Thoracic aorta (tissue), 2 donors: ENCODE measurements around the gene RASGRP3. TPM values are rescaled to one million over a fixed set of nuclear protein-coding genes. Genes with fewer than 3 reads are reported as not detected.

ENCODE experiments used
- ATAC-seq: fragments of 150-250 bp; one replicate; pipeline ENCODE4 v1.8.0; 2017; ENCODE audit warnings: low read depth; ENCODE audit not compliant: insufficient number of reproducible peaks, low FRiP score
- DNase-seq: peaks from one replicate; pipeline ENCODE4 v3.0.0-alpha.2; 2020; ENCODE audit warnings: low spot score
- H3K27ac ChIP-seq, 2 donors: fragments of 200-600 bp; sonication (generic); 1 replicate in 1 of 2; 2 replicates in 1 of 2; pipeline ENCODE4 v1.5.1; 2016; ENCODE audit warnings: mild to moderate bottlenecking in 2 of 2, moderate library complexity in 2 of 2
- H3K27me3 ChIP-seq: fragments of 200-600 bp; sonication (generic); replicated peaks from 2 replicates; pipeline ENCODE4 v1.6.0; 2016; ENCODE audit warnings: mild to moderate bottlenecking; ENCODE audit not compliant: insufficient read depth
- H3K36me3 ChIP-seq: fragments of 200-600 bp; sonication (generic); one replicate; pipeline ENCODE4 v1.5.1; 2016
- H3K4me1 ChIP-seq, 2 donors: fragments of 200-600 bp; sonication (generic); 1 replicate in 1 of 2; 2 replicates in 1 of 2; pipeline versions ENCODE4 v1.5.1 to v1.6.0; 2016; ENCODE audit warnings: low read depth in 2 of 2, mild to moderate bottlenecking in 1 of 2; ENCODE audit not compliant: control insufficient read depth in 1 of 2
- H3K4me3 ChIP-seq: fragments of 200-600 bp; sonication (generic); 2 replicates; pipeline ENCODE4 v1.5.1; 2016; ENCODE audit warnings: mild to moderate bottlenecking
- H3K9me3 ChIP-seq: fragments of 200-600 bp; sonication (generic); 2 replicates; pipeline ENCODE4 v1.5.1; 2016
- total RNA-seq, 2 donors: library from RNA; depleted of rRNA; stranded (reverse); fragments of >200 nt; gene quantifications; one replicate each; pipeline versions ENCODE4 v1.1.0 to v1.2.3, GENCODE V29; 2016
- TF ChIP-seq, protein P1 (sequence below): fragments of 200-600 bp; sonication (generic); IDR thresholded peaks from one replicate; pipeline ENCODE4 v1.5.1; 2019; ENCODE audit warnings: antibody characterized with exemption

The RASGRP3 gene
- total RNA-seq, 2 donors from 2014 or later: 16.2 to 22.1 TPM

DNA sequence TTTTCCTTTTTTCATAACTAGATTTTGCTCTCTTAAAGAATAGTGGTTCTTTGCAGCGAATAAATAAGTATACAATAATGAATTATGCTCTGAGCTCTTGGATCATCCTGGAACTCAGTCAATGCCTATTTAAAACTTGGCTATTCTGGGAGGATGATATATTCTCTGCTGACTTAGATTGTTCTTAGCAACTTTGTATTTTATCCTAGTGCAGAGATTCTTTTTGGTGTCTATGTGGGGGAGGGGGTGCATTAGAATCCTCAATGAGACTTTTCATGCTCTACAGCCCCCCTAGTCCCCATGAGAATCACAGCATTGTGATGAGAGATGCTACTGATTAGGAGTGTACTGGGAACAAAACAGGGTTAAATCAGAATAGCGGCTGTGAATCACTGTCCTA lies 131.5 kb downstream of the RASGRP3 start:
- Histone ChIP-seq H3K9me3 (no peaks in the 10 kb centered on the region), H3K4me3 (no peak overlapping the region), H3K4me1 (peaks cover 0 to 5% of the 10 kb centered on the region in 2 donors), H3K27ac (no peak overlapping the region), H3K27me3 (no peaks in the 10 kb centered on the region), H3K36me3 (no peaks in the 10 kb centered on the region)
- DNase-seq (no peak), ATAC-seq (no peak)
- TF ChIP-seq, protein P1, sequence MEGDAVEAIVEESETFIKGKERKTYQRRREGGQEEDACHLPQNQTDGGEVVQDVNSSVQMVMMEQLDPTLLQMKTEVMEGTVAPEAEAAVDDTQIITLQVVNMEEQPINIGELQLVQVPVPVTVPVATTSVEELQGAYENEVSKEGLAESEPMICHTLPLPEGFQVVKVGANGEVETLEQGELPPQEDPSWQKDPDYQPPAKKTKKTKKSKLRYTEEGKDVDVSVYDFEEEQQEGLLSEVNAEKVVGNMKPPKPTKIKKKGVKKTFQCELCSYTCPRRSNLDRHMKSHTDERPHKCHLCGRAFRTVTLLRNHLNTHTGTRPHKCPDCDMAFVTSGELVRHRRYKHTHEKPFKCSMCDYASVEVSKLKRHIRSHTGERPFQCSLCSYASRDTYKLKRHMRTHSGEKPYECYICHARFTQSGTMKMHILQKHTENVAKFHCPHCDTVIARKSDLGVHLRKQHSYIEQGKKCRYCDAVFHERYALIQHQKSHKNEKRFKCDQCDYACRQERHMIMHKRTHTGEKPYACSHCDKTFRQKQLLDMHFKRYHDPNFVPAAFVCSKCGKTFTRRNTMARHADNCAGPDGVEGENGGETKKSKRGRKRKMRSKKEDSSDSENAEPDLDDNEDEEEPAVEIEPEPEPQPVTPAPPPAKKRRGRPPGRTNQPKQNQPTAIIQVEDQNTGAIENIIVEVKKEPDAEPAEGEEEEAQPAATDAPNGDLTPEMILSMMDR: no peak

DNA sequence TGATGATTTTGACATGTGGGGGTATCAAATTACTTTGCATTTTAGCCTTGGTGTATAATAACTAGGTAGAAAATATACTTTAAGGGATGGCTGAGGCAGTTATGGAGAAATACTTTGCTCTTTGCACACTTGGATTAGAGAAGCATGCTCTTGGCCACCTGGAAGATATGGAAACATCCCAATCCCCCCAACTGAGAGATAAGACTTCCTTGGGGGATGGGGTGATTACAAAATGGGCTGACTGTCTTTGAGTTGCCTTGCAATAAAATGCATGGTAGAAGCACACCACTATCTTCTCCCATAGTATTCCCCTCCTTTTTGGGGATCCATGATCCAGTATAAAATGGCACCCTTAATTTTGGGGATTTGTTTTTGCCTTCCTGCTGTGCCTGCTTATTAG lies 137.7 kb downstream of the RASGRP3 start:
- Histone ChIP-seq H3K4me3 (no peak overlapping the region), H3K9me3 (no peaks in the 10 kb centered on the region), H3K36me3 (no peaks in the 10 kb centered on the region), H3K27ac (no peak overlapping the region), H3K4me1 (no peaks in the 10 kb centered on the region), H3K27me3 (no peaks in the 10 kb centered on the region)
- DNase-seq: no peak
- TF ChIP-seq, protein P1: no peak
- ATAC-seq: no peak

Other genes with a start within 250 kb of the RASGRP3 start
- 10 to 100 TPM; 75.9 to 94.7 TPM for gene FAM98A, start 122.7 kb downstream of the RASGRP3 start, total RNA-seq